NCI-H146 treated with DMSO at 0.1 percent for 48 hours (cell line): Measurements from ENCODE around the gene ARHGAP24.

Experiments used
- DNase-seq: peaks from one replicate; lab custom pipeline; 2025; ENCODE audit not compliant: unreplicated experiment; lab: John Stamatoyannopoulos, UW

ARHGAP24 gene

DNA sequence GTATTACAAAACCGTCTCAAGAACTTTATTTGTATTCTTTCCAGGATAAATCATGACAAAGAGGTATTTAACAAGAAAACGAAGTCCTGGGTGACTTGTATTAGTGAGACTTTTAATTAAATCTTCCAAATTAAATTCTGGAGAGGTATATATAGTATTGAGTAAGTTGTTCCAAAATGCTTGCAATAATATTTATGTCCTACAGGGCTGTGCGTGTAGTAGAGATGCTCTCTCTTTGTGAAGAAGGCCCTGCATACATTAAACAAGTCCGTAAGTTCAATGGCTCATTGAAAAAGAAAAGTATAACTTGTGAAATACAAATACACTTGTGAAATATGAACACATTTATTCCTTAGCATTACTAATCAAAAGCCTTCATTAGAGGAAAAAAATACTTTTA lies 211.4 kb downstream of the ARHGAP24 start:
- DNase-seq = no peak

GRCh38 chr4:85688055-85688740 lies 213.2 kb downstream of the ARHGAP24 start:
- no peak for DNase-seq

DNA sequence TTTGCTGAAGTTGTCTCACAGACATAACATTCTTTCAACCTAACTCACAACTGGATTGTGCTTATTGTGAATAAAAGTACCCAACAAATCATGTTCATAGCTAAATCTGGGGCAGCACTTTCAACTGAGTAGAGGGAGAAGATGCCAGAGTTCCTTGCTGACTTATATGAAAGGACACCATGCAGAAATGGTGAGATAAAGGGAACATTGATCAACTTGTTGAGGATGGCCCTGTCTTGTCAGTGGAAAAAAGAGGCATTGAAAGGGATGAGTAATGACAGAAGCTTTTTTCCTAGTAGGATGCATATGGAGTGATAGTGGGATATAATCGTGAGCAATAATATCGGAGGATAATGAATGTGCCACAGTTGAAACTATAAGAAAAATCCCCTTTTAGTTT lies 221.7 kb downstream of the ARHGAP24 start:
- DNase-seq = no peak

GRCh38 chr4:85697854-85698253 lies 222.9 kb downstream of the ARHGAP24 start:
- DNase-seq = no peak

GRCh38 chr4:85700362-85700761 lies 225.4 kb downstream of the ARHGAP24 start:
- no peak for DNase-seq

DNA sequence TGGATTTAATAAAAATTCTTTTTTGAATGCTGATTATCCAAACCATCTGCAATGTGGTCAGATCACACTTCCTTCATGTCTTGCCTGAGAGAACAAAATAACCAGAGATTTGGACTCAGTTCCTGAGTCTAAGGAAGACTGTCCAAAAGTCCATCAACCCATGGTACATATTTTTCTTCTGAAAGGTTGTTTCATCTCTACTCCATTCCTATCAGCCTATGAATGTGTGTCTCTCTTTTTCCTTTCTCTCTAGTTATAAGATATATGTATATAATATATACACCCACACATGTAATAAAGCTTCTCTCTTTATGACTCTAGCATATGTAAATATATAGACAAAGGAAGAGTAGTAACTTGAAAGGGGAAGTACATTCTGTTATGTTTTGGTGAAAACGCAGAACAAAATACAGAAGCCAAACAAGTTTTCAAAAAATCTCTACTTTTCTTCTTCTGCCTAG lies 226.9 kb downstream of the ARHGAP24 start:
- DNase-seq = no peak

- no peak for DNase-seq
Measured at GRCh38 chr4:85703096-85703495, 228.1 kb downstream of the ARHGAP24 start.

DNA sequence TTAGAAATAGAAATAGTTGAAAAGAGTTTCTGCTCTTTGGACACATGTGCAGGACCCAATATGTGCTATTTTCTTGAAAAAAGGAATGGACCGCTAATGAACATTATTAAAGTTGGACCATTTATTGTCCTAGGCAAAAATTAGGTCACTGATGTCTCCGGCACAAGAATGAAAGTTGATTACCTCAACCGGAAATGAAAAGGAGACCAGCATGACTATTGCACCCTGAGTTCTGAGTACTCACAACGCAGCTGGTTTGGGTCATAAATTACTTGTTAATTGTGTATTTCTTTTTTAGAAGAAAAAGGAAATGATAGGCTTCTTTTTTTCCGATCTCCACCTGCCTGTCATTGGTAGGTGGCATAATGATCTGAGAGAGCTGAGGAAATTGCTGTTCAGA lies 232.7 kb downstream of the ARHGAP24 start:
- no peak for DNase-seq

DNA sequence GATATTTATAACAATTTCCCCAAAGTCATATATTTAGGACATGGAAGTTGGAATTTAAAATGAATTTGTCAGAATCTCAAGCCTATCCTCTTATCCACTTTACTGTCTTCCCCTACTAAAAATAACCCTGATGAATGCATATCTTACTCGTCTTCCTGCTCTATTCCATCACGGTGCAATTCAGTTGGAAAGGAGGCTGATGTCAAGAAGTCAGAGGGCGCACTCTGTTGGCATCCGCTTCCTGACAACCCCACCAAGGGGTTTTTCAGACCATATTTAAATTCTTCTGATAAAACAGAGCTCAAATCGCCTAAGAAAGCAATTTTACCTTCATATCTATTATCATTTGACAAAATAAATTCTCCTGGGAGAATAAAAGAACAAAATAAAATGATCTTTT lies 233.5 kb downstream of the ARHGAP24 start:
- no peak for DNase-seq

GRCh38 chr4:85713005-85713404 lies 238.1 kb downstream of the ARHGAP24 start:
- DNase-seq = no peak

DNA sequence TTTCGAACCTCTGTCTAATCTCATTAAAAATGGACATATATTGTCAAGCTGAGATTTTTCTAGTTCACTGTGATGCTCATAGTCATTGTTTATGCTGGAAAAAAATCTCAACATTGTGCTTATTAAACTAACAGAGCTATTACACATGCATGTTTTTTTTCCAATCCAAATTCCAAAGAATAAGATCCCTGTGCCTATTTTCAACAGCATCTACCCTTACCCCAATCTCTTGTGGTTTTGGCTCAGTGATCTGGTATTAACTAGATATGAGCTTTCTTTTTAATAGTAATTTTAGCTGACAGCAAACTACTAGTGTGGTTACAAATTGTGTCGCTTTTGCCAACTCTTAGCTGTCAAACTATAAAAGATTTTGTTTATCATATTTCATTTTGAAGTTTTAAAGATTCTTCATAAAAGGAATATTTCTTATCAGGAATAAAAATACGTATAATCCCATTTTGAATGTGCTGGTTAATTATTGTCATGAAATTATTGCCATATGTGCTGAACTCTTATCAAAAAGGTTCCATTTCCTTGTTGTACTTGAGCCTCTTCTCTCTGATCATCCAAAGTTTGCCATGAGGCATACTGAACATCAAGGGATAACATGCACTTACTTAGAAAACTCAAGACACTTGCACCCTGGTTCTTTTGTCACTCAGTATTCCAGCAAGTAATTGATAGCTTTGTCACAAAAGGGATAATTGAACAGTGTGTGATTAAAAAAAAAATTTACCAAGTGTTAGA lies 241.2 kb downstream of the ARHGAP24 start:
- no peak for DNase-seq

DNA sequence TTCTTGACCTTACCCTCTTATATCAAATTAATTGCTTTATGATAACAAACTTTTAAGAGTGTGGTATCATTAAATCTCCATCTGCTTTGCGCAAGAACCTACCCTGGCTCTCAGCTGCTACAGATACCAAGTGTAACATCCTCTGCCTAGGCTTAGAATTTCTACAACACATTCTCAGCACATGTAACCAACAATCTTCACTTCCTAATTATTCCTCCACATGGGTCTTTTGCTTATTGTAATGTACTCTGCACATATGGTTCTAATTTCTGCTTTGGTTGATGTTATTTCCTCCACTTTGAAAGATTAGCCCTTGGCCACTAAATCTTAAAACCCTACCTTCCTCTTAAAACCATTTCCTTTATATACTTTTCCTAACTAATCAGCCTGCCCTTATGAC lies 242.4 kb downstream of the ARHGAP24 start:
- DNase-seq = no peak

- DNase-seq = no peak
Measured at GRCh38 chr4:85717847-85718246, 242.9 kb downstream of the ARHGAP24 start.

DNA sequence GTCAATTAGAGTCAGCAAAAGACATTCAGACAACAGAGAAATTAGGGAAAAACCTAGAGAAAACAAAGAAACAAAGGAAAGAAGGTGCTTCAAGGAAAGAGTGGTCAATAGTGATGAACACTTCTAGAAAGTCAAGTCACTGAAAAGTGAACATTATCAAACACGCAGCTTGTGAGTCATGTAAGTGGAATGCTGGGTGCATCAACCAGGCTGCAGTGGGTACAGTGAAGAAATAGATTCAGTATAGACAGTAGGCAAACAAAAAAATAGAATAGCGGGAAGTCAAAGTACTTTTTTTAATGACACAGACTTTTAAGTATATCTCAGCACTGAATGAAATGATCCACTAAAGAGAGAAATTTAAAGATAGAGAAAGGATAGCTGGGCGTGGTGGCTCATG lies 245.8 kb downstream of the ARHGAP24 start:
- no peak for DNase-seq

DNA sequence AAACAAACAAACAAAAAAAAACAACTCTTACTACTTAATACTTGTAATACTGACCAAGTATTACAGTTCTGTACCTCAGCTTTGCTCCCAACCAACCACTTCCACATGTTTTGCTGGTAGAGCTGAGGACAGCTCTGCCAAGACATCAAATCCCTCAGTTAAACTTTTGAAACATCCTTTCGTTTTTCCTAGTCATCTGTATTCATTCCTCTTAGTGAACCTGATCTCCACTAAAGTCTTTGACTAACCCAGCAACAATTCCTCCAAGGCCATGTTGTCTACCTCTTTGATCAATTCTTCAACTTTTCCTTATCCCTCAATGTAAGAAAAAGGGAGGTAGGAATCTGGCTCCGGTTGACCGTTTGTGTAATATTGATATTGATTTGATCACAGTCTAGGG lies 247.5 kb downstream of the ARHGAP24 start:
- no peak for DNase-seq

DNA sequence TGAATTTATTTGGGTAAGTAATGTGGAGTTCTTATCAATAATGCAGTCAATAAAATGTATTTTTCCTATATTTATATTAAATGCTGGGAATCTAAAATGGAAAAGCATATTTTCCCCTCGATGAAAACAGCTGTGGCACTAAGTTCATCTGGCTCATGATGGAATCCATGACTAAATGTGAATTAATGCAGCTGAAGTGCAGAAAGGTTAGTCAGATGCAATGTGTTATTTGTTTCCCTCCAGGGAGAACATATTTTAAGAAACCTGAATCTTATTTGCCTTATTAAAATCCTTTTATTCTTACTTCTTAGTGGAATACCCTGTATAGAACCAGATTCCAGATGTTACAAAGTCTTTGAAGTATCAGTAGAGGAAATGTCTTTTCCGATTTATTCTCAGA lies 247.9 kb downstream of the ARHGAP24 start:
- DNase-seq = no peak

DNA sequence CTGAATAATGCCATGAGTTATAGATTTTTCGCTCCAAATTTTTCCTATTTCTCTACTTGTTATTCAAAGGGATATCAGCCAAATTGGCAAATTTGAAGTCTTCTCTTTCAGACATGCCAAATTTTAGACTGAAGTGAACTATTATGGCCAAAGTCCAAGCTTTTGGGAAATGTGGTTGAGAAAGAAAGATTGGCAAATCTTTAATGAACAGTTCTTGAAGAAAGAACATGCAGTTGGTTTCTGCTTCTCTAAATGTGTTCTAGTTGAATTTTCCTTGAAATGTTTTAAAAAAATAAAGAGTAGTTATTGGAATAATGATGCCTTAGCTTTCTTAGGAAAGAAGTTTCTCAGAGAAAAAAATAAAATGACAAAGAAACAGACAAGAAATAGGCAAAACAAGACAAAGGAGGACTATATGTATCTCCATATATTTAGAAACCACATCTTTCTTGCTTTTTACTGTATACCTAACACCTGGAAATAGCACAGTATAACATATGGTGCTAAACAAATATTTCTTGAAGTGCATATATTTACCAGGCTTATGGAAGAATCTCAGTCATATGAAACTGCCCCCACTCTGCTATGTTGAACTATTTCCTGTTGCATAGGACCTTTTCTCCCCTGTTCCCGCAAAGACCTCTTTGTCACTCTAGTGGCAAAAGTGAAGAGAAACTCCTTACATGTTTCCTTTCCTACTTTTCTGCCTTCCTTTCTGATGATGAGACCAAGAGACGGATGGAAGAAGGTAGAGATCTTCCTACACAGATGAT lies 250.0 kb downstream of the ARHGAP24 start:
- no peak for DNase-seq

DNA sequence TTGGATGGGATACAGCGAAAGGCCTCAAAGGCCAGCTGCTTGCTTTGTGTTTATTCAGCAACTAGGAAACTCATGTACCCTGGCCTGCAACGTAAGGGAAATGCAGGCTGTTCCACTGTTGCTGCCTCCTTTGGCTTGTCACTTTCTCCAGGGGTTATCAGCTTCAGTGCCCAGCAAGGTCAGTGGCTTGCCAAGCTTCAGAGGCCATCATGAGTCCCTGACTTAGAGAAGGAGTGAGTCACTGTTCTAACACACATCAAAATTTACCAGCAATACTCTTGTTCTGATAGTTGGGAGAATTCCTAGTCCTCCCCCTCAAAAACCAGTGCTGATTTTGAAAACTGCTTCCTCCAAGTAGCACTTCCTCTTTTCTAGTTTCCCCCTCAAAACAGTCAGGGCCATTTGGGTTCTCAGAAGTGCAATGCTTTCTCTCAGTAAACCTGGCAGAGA lies 250.8 kb downstream of the ARHGAP24 start:
- no peak for DNase-seq

DNA sequence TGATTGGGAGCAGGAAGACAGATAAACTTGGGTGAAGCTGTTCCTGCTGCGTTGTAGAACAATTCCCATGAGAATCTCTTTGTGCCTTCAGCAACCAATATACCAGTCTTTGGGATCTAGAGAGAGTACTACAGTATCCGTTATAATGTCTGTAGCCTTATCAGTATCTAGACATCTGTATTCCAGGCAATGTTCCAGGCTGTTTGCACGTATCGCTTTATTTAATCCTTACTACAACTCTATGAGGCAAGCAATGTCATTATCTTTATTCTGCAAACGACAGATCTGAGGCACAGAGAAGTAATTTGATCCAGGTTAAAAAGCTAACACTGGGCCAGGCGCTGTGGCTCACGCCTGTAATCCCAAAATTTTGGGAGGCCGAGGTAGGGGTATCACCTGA lies 251.6 kb downstream of the ARHGAP24 start:
- DNase-seq = no peak

- DNase-seq = no peak
Measured at GRCh38 chr4:85728464-85728863, 253.5 kb downstream of the ARHGAP24 start.

DNA sequence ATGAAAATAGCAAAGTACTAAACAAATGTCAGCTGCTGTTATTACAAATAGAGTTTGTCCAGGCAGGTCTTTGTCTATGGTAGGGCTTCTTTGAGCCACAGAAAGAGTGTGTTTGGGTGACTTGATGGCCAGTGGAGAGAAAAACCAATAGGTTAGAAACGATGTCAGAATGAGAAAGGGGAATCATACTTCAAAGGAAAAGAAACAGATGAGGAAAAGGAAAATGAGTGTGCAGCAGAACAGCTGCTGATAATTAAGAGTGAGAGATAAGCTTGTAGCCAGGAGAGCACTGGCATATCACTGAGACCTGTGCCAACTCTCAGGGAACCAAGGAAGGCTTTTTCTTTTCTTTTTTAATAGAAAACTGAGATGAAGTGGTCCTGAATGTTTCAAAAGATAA lies 257.2 kb downstream of the ARHGAP24 start:
- DNase-seq = no peak

GRCh38 chr4:85733798-85734197 lies 258.8 kb downstream of the ARHGAP24 start:
- DNase-seq = no peak
